OCI-LY1 (cell line): ENCODE measurements around the gene PSMC4.

Experiments
- CTCF ChIP-seq: fragments of 200-600 bp; sonication (generic), shearing (Covaris generic); IDR thresholded peaks from 2 replicates; pipeline ENCODE4 v1.5.1; 2017; ENCODE audit warnings: mild to moderate bottlenecking, antibody characterized with exemption, low read length, moderate library complexity, mixed read lengths
- EZH2 ChIP-seq: fragments of 200-600 bp; sonication (generic), shearing (Covaris generic); IDR thresholded peaks from 2 replicates; pipeline ENCODE4 v1.8.0; 2017; ENCODE audit warnings: borderline replicate concordance, mixed run types, mild to moderate bottlenecking, antibody characterized with exemption, low read length, moderate library complexity, mixed read lengths

- TF ChIP-seq CTCF: no peak
- TF ChIP-seq EZH2: no peak
Measured at GRCh38 chr19:39963898-39964297, 7.1 kb upstream of the PSMC4 start.
